Sigmoid colon (tissue), 7 donors: ENCODE results near the gene HDLBP. TPM values are rescaled to one million over a fixed set of nuclear protein-coding genes. Genes with fewer than 3 reads are reported as not detected.

Source experiments
- DNase-seq: peaks from one replicate; pipeline ENCODE4 v3.0.0-alpha.2; 2019
- H3K27ac ChIP-seq, 4 donors: fragments of 200-600 bp; sonication (generic); one replicate each; pipeline ENCODE4 v1.5.1; 2016 to 2019; ENCODE audit warnings: mild to moderate bottlenecking in 1 of 4
- H3K27me3 ChIP-seq, 3 donors: fragments of 200-600 bp; sonication (generic); one replicate each; pipeline ENCODE4 v1.5.1; 2019; ENCODE audit warnings: mild to moderate bottlenecking in 1 of 3
- H3K36me3 ChIP-seq, 4 donors: fragments of 200-600 bp; sonication (generic); one replicate each; pipeline ENCODE4 v1.5.1; 2016 to 2019
- H3K4me1 ChIP-seq, 4 donors: fragments of 200-600 bp; sonication (generic); one replicate each; pipeline ENCODE4 v1.5.1; 2017 to 2019
- H3K4me3 ChIP-seq, 4 donors: fragments of 200-600 bp; sonication (generic); one replicate each; pipeline ENCODE4 v1.5.1; 2017 to 2019; ENCODE audit warnings: mild to moderate bottlenecking in 2 of 4, moderate library complexity in 1 of 4
- H3K9me3 ChIP-seq, 4 donors: fragments of 200-600 bp in 3 of 4; sonication (generic) in 3 of 4; one replicate each; pipeline versions ENCODE4 v1.5.1 to v1.6.1; 2013 to 2019
- EP300 ChIP-seq, 4 donors: sonication (generic); formaldehyde crosslinking; IDR thresholded peaks; one replicate each; pipeline ENCODE4 v1.6.1; 2017; ENCODE audit warnings: antibody characterized with exemption in 4 of 4
- POLR2A ChIP-seq, 2 donors: fragments of 450-650 bp; IDR thresholded peaks; one replicate each; pipeline ENCODE4 v1.6.1; 2016; ENCODE audit warnings: antibody characterized with exemption in 2 of 2, mild to moderate bottlenecking in 2 of 2, moderate library complexity in 2 of 2
- POLR2AphosphoS5 ChIP-seq, 4 donors: sonication (generic); formaldehyde crosslinking; IDR thresholded peaks; one replicate each; pipeline ENCODE4 v1.6.1; 2017; ENCODE audit warnings: antibody characterized with exemption in 4 of 4
- WGBS, 2 donors: extraction: QIAGEN DNeasy Blood & Tissue Kit; methylation state at CpG; one replicate each; pipeline ENCODE4 v1.1.7; 2013; 5-methylcytosine and 5-hydroxymethylcytosine counted together
- intact Hi-C: fragments of 100-400 bp; cut with DNase I; formaldehyde crosslinking; loops from one replicate; pipeline ENCODE4 v1.15.1; 2023
- polyA plus RNA-seq, 3 donors: library from polyadenylated mRNA; stranded (reverse); fragments of 200-250 nt; gene quantifications; one replicate each; pipeline ENCODE4 v1.2.3, GENCODE V29; 2013
- total RNA-seq, 4 donors: library from RNA; depleted of rRNA; stranded (reverse); fragments of >200 nt; gene quantifications; one replicate each; pipeline ENCODE4 v1.1.0, GENCODE V29; 2016
- TF ChIP-seq, protein P1 (sequence below), 4 experiments: fragments of 450-650 bp in 3 of 4; fragments of 200-600 bp in 1 of 4; IDR thresholded peaks; one replicate each; pipeline ENCODE4 v1.5.1; 2016 to 2019; ENCODE audit warnings: antibody characterized with exemption in 4 of 4, mild to moderate bottlenecking in 3 of 4, moderate library complexity in 2 of 4
- donor health status: healthy with polysubstance abuse.
- donor health status: Bipolar disorder and iron deficiency.
- donor health status: healthy.

The HDLBP gene
- total and polyA plus RNA-seq, 7 donors, result 115 to 281 (median 201) TPM

DNA sequence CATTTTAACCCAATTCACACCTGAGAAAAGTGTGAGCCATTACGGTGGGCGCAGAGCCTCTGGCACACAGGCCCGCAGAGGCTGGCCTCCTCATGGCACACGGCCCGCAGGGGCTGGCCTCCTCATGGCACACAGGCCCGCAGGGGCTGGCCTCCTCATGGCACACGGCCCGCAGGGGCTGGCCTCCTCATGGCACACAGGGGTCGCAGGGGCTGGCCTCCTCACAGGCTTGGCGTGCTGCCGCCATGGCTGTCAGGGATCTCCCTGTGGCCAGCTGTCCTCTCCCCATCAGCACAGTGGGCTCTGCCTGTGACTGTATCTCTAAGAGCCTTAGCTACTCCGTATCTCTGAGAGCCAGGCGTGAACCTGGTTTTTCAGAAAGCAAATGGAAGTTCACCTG, 102.4 kb downstream of the HDLBP start:
- TF ChIP-seq EP300 (IDR thresholded peaks at IDR 0.05), result no peak
- no peak for TF ChIP-seq POLR2AphosphoS5 (IDR thresholded peaks at IDR 0.05)
- no peak for TF ChIP-seq POLR2A (IDR thresholded peaks at IDR 0.05)
- TF ChIP-seq, protein P1, sequence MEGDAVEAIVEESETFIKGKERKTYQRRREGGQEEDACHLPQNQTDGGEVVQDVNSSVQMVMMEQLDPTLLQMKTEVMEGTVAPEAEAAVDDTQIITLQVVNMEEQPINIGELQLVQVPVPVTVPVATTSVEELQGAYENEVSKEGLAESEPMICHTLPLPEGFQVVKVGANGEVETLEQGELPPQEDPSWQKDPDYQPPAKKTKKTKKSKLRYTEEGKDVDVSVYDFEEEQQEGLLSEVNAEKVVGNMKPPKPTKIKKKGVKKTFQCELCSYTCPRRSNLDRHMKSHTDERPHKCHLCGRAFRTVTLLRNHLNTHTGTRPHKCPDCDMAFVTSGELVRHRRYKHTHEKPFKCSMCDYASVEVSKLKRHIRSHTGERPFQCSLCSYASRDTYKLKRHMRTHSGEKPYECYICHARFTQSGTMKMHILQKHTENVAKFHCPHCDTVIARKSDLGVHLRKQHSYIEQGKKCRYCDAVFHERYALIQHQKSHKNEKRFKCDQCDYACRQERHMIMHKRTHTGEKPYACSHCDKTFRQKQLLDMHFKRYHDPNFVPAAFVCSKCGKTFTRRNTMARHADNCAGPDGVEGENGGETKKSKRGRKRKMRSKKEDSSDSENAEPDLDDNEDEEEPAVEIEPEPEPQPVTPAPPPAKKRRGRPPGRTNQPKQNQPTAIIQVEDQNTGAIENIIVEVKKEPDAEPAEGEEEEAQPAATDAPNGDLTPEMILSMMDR (IDR thresholded peaks at IDR 0.05), result no peak
- intact Hi-C loops, result no loop called here
- peaks cover 0 to 5% (median under 1%) of the 10 kb centered on the region in 4 donors for H3K4me1 ChIP-seq
- no peak for DNase-seq
- H3K36me3 ChIP-seq, result no peaks in the 10 kb centered on the region
- H3K27ac ChIP-seq, result no peak overlapping the region
- H3K4me3 ChIP-seq, result no peak overlapping the region
- WGBS, 2 donors, result 88 to 89% methylated on average over 13 of the region's 13 CpGs
- no peaks in the 10 kb centered on the region for H3K9me3 ChIP-seq
- H3K27me3 ChIP-seq, result no peaks in the 10 kb centered on the region

DNA sequence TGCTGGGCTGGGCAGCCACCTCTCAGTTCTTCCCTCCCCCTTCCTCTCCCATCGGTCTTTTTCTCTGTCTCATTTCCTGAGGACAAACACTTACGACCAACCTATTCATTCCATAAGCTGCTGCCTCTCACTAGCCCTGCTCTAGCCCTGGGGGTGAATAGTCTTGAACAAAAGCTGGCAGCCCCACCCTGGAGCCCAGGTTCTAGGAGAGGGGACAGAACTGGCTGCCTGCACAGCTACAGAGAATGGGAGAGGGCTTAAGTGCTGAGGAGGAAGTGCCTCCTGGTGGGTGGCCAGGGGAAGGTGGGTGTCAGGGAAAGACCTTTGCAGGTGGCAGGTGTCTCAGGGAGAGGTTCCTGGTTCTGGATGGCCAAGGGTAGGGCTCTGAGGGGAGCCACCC, 104.2 kb downstream of the HDLBP start:
- H3K27ac ChIP-seq, result no peak overlapping the region
- H3K4me1 ChIP-seq, result no peaks in the 10 kb centered on the region
- H3K9me3 ChIP-seq, result no peaks in the 10 kb centered on the region
- WGBS, 2 donors, result 18 to 54% methylated on average over 2 of the region's 2 CpGs
- no peak for DNase-seq
- no peak overlapping the region for H3K4me3 ChIP-seq
- H3K36me3 ChIP-seq, result no peaks in the 10 kb centered on the region
- intact Hi-C loops, result no loop called here
- no peaks in the 10 kb centered on the region for H3K27me3 ChIP-seq
- no peak for TF ChIP-seq EP300 (IDR thresholded peaks at IDR 0.05)
- TF ChIP-seq, protein P1 (IDR thresholded peaks at IDR 0.05), result no peak
- TF ChIP-seq POLR2AphosphoS5 (IDR thresholded peaks at IDR 0.05), result no peak
- TF ChIP-seq POLR2A (IDR thresholded peaks at IDR 0.05), result no peak

DNA sequence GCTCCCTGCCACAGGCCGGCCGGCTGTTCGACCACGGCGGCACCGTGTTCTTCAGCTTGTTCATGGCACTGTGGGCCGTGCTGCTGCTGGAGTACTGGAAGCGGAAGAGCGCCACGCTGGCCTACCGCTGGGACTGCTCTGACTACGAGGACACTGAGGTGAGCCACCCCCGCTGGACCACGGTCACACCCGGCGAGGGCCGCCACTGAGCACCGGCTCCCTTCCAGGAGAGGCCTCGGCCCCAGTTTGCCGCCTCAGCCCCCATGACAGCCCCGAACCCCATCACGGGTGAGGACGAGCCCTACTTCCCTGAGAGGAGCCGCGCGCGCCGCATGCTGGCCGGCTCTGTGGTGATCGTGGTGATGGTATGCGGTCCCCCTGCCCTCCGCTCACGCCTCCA, 106.2 kb downstream of the HDLBP start:
- Histone ChIP-seq H3K36me3 (no peaks in the 10 kb centered on the region), H3K27ac (no peak overlapping the region), H3K9me3 (no peaks in the 10 kb centered on the region), H3K27me3 (no peaks in the 10 kb centered on the region), H3K4me3 (no peak overlapping the region), H3K4me1 (no peaks in the 10 kb centered on the region)
- TF ChIP-seq EP300 (IDR thresholded peaks at IDR 0.05), result no peak
- no peak for DNase-seq
- intact Hi-C loops, result no loop called here
- 84 to 92% methylated on average over 33 of the region's 33 CpGs for WGBS, 2 donors

DNA sequence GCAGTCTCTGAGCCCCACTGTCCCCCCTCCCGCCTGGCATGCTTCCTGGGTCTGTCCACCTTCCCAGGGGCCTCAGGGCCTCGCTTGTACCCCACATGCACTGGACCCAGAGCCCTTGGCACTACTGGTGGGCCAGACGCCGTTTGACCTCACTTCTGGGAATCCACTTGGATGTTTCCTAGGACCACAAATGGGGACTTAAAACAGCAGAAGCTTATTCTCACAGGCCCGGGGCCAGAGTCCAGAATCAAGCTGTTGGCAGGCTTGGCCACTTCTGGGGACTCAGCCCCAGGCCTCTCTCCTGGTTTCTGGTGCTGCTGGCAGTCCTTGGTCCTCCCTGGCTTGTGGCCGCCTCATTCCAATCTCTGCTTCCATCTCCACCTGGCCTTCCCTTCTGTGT, 107.4 kb downstream of the HDLBP start:
- 62 to 79% methylated on average over 6 of the region's 6 CpGs for WGBS, 2 donors
- H3K27ac ChIP-seq, result no peak overlapping the region
- intact Hi-C loops, result no loop called here
- no peaks in the 10 kb centered on the region for H3K4me1 ChIP-seq
- H3K4me3 ChIP-seq, result no peak overlapping the region
- no peaks in the 10 kb centered on the region for H3K36me3 ChIP-seq
- DNase-seq, result no peak
- H3K9me3 ChIP-seq, result no peaks in the 10 kb centered on the region
- H3K27me3 ChIP-seq, result no peaks in the 10 kb centered on the region
- TF ChIP-seq POLR2AphosphoS5 (IDR thresholded peaks at IDR 0.05) (no peak), POLR2A (IDR thresholded peaks at IDR 0.05) (no peak), EP300 (IDR thresholded peaks at IDR 0.05) (no peak)
- TF ChIP-seq, protein P1 (IDR thresholded peaks at IDR 0.05), result no peak

DNA sequence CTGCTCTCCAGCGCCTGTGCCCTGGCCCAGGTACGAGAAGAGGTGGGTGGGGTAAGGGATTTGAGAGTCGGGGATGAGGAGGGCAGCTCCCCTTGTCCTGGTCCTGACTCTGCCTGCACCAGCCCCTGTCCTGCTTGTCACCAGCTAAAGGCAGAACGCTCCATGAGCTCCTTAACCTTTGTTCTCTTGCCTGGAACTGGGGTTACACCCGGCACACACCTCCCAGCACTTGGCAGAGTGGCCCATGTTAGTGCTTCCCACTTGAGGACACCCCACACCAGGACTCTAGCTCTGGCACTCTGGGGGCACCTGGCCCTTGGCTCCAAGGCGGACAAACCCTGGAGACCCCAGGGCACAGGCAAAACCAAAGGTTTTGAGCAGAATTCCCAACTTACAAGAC, 107.8 kb downstream of the HDLBP start:
- WGBS, 2 donors, result 35 to 74% methylated on average over 6 of the region's 6 CpGs
- TF ChIP-seq POLR2A (IDR thresholded peaks at IDR 0.05) (no peak), POLR2AphosphoS5 (IDR thresholded peaks at IDR 0.05) (no peak), EP300 (IDR thresholded peaks at IDR 0.05) (no peak)
- TF ChIP-seq, protein P1 (IDR thresholded peaks at IDR 0.05), result no peak
- H3K4me3 ChIP-seq, result no peak overlapping the region
- no peaks in the 10 kb centered on the region for H3K9me3 ChIP-seq
- H3K27me3 ChIP-seq, result no peaks in the 10 kb centered on the region
- H3K36me3 ChIP-seq, result no peaks in the 10 kb centered on the region
- no peaks in the 10 kb centered on the region for H3K4me1 ChIP-seq
- no peak for DNase-seq
- no peak overlapping the region for H3K27ac ChIP-seq
- intact Hi-C loops, result no loop called here
